ENCODE data around the gene MOGAT2.

The MOGAT2 gene

GRCh38 chr11:75775056-75775455 lies 57.4 kb downstream of the MOGAT2 start:
- H3K27me3 ChIP-seq (ENCODE audit: insufficient read depth, low read length, poor library complexity) = no peaks in the 10 kb centered on the region
- no CpG with 5 or more reads among the region's 3 CpGs for WGBS (ENCODE audit: extremely low coverage, insufficient coverage, low lambda C conversion rate)

GRCh38 chr11:75776546-75776945 lies 58.9 kb downstream of the MOGAT2 start:
- no peaks in the 10 kb centered on the region for H3K4me1 ChIP-seq (ENCODE audit: control insufficient read depth, low read depth, low read length)
- no peak overlapping the region for H3K4me3 ChIP-seq (ENCODE audit: low read length)
- H2AK5ac ChIP-seq (ENCODE audit: low read length) = peak overlapping the region; percentile 82
- no peaks in the 10 kb centered on the region for H3K79me2 ChIP-seq (ENCODE audit: control insufficient read depth, insufficient read depth, low read length)
- H4K5ac ChIP-seq (ENCODE audit: low read length) = no peak overlapping the region
- no peaks in the 10 kb centered on the region for H3K27me3 ChIP-seq (ENCODE audit: insufficient read depth, low read length, poor library complexity)
- H3K9ac ChIP-seq (ENCODE audit: low read length) = no peak overlapping the region
- no peak overlapping the region for H2BK15ac ChIP-seq (replicated peaks; ENCODE audit: low read depth)
- H3K27ac ChIP-seq (ENCODE audit: low read depth, low read length) = no peak overlapping the region
- H4K8ac ChIP-seq (ENCODE audit: low read depth, low read length) = no peak overlapping the region
- H3K56ac ChIP-seq (ENCODE audit: low read length) = no peak overlapping the region
- DNase-seq = no peak
- no CpG with 5 or more reads among the region's 4 CpGs for WGBS (ENCODE audit: extremely low coverage, insufficient coverage, low lambda C conversion rate)
- H2BK120ac ChIP-seq (ENCODE audit: low read depth, low read length) = no peak overlapping the region
- no peak overlapping the region for H3K4ac ChIP-seq (ENCODE audit: low read depth, low read length)
- H3K4me2 ChIP-seq (ENCODE audit: low read length) = no peak overlapping the region
- H3K79me1 ChIP-seq (ENCODE audit: low read length) = no peaks in the 10 kb centered on the region
- H3K18ac ChIP-seq (ENCODE audit: low read length) = no peak overlapping the region
- no peak overlapping the region for H3K23ac ChIP-seq (ENCODE audit: low read length)
- no peaks in the 10 kb centered on the region for H3K36me3 ChIP-seq (ENCODE audit: control insufficient read depth, insufficient read depth, low read length)
- no peak overlapping the region for H2BK5ac ChIP-seq (ENCODE audit: low read length)

More at GRCh38 chr11:75775056-75775455, 57.4 kb downstream of the MOGAT2 start:
- Histone ChIP-seq H3K4me3 (ENCODE audit: low read length) (no peak overlapping the region), H4K8ac (ENCODE audit: low read depth, low read length) (no peak overlapping the region), H3K79me1 (ENCODE audit: low read length) (no peaks in the 10 kb centered on the region), H2BK5ac (ENCODE audit: low read length) (no peak overlapping the region), H3K18ac (ENCODE audit: low read length) (no peak overlapping the region), H2BK15ac (replicated peaks; ENCODE audit: low read depth) (no peak overlapping the region), H3K4me2 (ENCODE audit: low read length) (no peak overlapping the region), H4K5ac (ENCODE audit: low read length) (no peak overlapping the region), H3K56ac (ENCODE audit: low read length) (no peak overlapping the region), H3K27ac (ENCODE audit: low read depth, low read length) (no peak overlapping the region), H3K4ac (ENCODE audit: low read depth, low read length) (no peak overlapping the region), H3K79me2 (ENCODE audit: control insufficient read depth, insufficient read depth, low read length) (no peaks in the 10 kb centered on the region), H3K23ac (ENCODE audit: low read length) (no peak overlapping the region), H2AK5ac (ENCODE audit: low read length) (no peak overlapping the region), H3K4me1 (ENCODE audit: control insufficient read depth, low read depth, low read length) (no peaks in the 10 kb centered on the region), H3K9ac (ENCODE audit: low read length) (no peak overlapping the region), H2BK120ac (ENCODE audit: low read depth, low read length) (no peak overlapping the region), H3K36me3 (ENCODE audit: control insufficient read depth, insufficient read depth, low read length) (no peaks in the 10 kb centered on the region)
- DNase-seq = no peak

DNA sequence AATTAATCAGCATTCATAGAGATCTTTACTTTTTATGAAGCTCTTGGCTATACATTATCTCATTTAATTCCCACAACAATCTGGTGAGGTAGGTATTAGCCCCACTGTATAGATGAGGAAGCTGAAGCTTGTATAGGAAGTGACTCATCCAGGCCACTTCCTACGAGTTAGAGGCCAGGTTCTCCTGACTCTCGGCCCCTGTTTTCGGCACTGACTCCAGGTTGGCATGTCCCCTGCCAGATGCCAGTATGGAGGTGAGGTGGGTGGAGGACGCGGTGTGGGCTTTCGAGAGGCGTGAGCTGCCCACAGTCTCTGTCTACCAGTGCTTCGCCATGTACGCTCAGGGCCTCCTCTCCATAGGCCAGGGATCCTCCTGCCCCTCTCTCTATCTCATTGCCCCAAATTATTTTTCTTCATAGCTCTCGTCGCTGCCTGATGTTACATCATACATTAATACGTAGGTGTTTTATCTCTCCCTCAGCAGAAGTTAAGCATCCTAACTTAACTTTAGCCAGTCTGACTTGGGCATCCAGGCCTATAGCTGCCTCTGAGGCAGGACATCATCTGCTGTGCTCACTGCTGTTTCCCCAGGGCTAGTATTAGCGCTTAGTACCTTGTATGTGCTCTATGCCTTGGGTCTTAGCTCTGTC lies 59.9 kb downstream of the MOGAT2 start:
- Histone ChIP-seq H4K5ac (ENCODE audit: low read length) (no peak overlapping the region), H3K23ac (ENCODE audit: low read length) (no peak overlapping the region), H3K27me3 (ENCODE audit: insufficient read depth, low read length, poor library complexity) (no peaks in the 10 kb centered on the region), H3K4me3 (ENCODE audit: low read length) (no peak overlapping the region), H3K4me2 (ENCODE audit: low read length) (no peak overlapping the region), H3K9ac (ENCODE audit: low read length) (no peak overlapping the region), H3K79me1 (ENCODE audit: low read length) (no peaks in the 10 kb centered on the region), H3K18ac (ENCODE audit: low read length) (no peak overlapping the region), H3K4ac (ENCODE audit: low read depth, low read length) (no peak overlapping the region), H3K36me3 (ENCODE audit: control insufficient read depth, insufficient read depth, low read length) (no peaks in the 10 kb centered on the region), H2BK15ac (replicated peaks; ENCODE audit: low read depth) (no peak overlapping the region), H2BK120ac (ENCODE audit: low read depth, low read length) (no peak overlapping the region), H2BK5ac (ENCODE audit: low read length) (no peak overlapping the region), H3K79me2 (ENCODE audit: control insufficient read depth, insufficient read depth, low read length) (no peaks in the 10 kb centered on the region), H3K4me1 (ENCODE audit: control insufficient read depth, low read depth, low read length) (no peaks in the 10 kb centered on the region), H3K27ac (ENCODE audit: low read depth, low read length) (no peak overlapping the region), H2AK5ac (ENCODE audit: low read length) (no peak overlapping the region), H4K8ac (ENCODE audit: low read depth, low read length) (no peak overlapping the region), H3K56ac (ENCODE audit: low read length) (no peak overlapping the region)
- no CpG with 5 or more reads among the region's 13 CpGs for WGBS (ENCODE audit: extremely low coverage, insufficient coverage, low lambda C conversion rate)
- DNase-seq = no peak

- Histone ChIP-seq H3K4me2 (ENCODE audit: low read length) (no peak overlapping the region), H3K18ac (ENCODE audit: low read length) (no peak overlapping the region), H3K56ac (ENCODE audit: low read length) (no peak overlapping the region), H3K23ac (ENCODE audit: low read length) (no peak overlapping the region), H3K27ac (ENCODE audit: low read depth, low read length) (no peak overlapping the region), H3K27me3 (ENCODE audit: insufficient read depth, low read length, poor library complexity) (no peaks in the 10 kb centered on the region), H3K36me3 (ENCODE audit: control insufficient read depth, insufficient read depth, low read length) (no peaks in the 10 kb centered on the region), H2BK5ac (ENCODE audit: low read length) (no peak overlapping the region), H4K8ac (ENCODE audit: low read depth, low read length) (no peak overlapping the region), H2AK5ac (ENCODE audit: low read length) (no peak overlapping the region), H4K5ac (ENCODE audit: low read length) (no peak overlapping the region), H3K79me2 (ENCODE audit: control insufficient read depth, insufficient read depth, low read length) (no peaks in the 10 kb centered on the region), H3K79me1 (ENCODE audit: low read length) (no peaks in the 10 kb centered on the region), H2BK15ac (replicated peaks; ENCODE audit: low read depth) (no peak overlapping the region), H3K9ac (ENCODE audit: low read length) (no peak overlapping the region), H3K4me1 (ENCODE audit: control insufficient read depth, low read depth, low read length) (no peaks in the 10 kb centered on the region), H3K4ac (ENCODE audit: low read depth, low read length) (no peak overlapping the region), H2BK120ac (ENCODE audit: low read depth, low read length) (no peak overlapping the region), H3K4me3 (ENCODE audit: low read length) (no peak overlapping the region)
- no peak for DNase-seq
- no CpG with 5 or more reads among the region's 5 CpGs for WGBS (ENCODE audit: extremely low coverage, insufficient coverage, low lambda C conversion rate)
Measured at GRCh38 chr11:75778962-75779361, 61.3 kb downstream of the MOGAT2 start.

DNA sequence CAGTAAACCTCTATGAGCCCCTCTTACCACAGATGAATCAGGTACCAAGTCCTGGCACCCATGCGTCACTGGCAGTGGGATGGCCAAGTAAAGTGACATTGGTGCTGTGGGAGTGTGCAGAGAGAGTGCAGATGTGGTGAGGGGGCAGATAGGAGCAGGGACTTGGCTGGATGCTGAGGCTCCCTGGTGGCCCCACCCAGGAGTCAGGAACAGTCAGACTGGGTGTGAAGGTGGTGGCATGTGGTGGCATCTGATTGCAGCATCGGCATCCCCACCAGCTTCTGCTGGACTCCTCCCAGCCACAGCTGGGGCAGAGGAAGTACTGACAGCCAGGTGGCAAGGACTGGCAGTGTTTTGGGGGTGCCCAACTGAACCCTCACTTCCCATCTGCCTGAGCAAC lies 62.3 kb downstream of the MOGAT2 start:
- no peaks in the 10 kb centered on the region for H3K4me1 ChIP-seq (ENCODE audit: control insufficient read depth, low read depth, low read length)
- H2BK5ac ChIP-seq (ENCODE audit: low read length) = no peak overlapping the region
- H3K36me3 ChIP-seq (ENCODE audit: control insufficient read depth, insufficient read depth, low read length) = no peaks in the 10 kb centered on the region
- no peak overlapping the region for H3K4me3 ChIP-seq (ENCODE audit: low read length)
- no peak for DNase-seq
- H2BK120ac ChIP-seq (ENCODE audit: low read depth, low read length) = no peak overlapping the region
- no peak overlapping the region for H3K9ac ChIP-seq (ENCODE audit: low read length)
- H3K27me3 ChIP-seq (ENCODE audit: insufficient read depth, low read length, poor library complexity) = no peaks in the 10 kb centered on the region
- H3K4ac ChIP-seq (ENCODE audit: low read depth, low read length) = no peak overlapping the region
- H3K23ac ChIP-seq (ENCODE audit: low read length) = no peak overlapping the region
- no CpG with 5 or more reads among the region's 2 CpGs for WGBS (ENCODE audit: extremely low coverage, insufficient coverage, low lambda C conversion rate)
- H3K4me2 ChIP-seq (ENCODE audit: low read length) = no peak overlapping the region
- no peak overlapping the region for H4K8ac ChIP-seq (ENCODE audit: low read depth, low read length)
- no peak overlapping the region for H2BK15ac ChIP-seq (replicated peaks; ENCODE audit: low read depth)
- H2AK5ac ChIP-seq (ENCODE audit: low read length) = no peak overlapping the region
- no peak overlapping the region for H3K27ac ChIP-seq (ENCODE audit: low read depth, low read length)
- H4K5ac ChIP-seq (ENCODE audit: low read length) = no peak overlapping the region
- H3K56ac ChIP-seq (ENCODE audit: low read length) = no peak overlapping the region
- H3K79me1 ChIP-seq (ENCODE audit: low read length) = no peaks in the 10 kb centered on the region
- no peak overlapping the region for H3K18ac ChIP-seq (ENCODE audit: low read length)
- no peaks in the 10 kb centered on the region for H3K79me2 ChIP-seq (ENCODE audit: control insufficient read depth, insufficient read depth, low read length)

- Histone ChIP-seq H3K9ac (ENCODE audit: low read length) (no peak overlapping the region), H3K56ac (ENCODE audit: low read length) (no peak overlapping the region), H2BK15ac (replicated peaks; ENCODE audit: low read depth) (no peak overlapping the region), H3K79me2 (ENCODE audit: control insufficient read depth, insufficient read depth, low read length) (no peaks in the 10 kb centered on the region), H3K4me1 (ENCODE audit: control insufficient read depth, low read depth, low read length) (no peaks in the 10 kb centered on the region), H3K4ac (ENCODE audit: low read depth, low read length) (no peak overlapping the region), H3K27me3 (ENCODE audit: insufficient read depth, low read length, poor library complexity) (no peaks in the 10 kb centered on the region), H3K79me1 (ENCODE audit: low read length) (no peaks in the 10 kb centered on the region), H2AK5ac (ENCODE audit: low read length) (no peak overlapping the region), H3K4me3 (ENCODE audit: low read length) (no peak overlapping the region), H2BK120ac (ENCODE audit: low read depth, low read length) (no peak overlapping the region), H3K4me2 (ENCODE audit: low read length) (no peak overlapping the region), H3K18ac (ENCODE audit: low read length) (no peak overlapping the region), H3K23ac (ENCODE audit: low read length) (no peak overlapping the region), H4K5ac (ENCODE audit: low read length) (no peak overlapping the region), H3K27ac (ENCODE audit: low read depth, low read length) (no peak overlapping the region), H4K8ac (ENCODE audit: low read depth, low read length) (no peak overlapping the region), H3K36me3 (ENCODE audit: control insufficient read depth, insufficient read depth, low read length) (no peaks in the 10 kb centered on the region), H2BK5ac (ENCODE audit: low read length) (no peak overlapping the region)
- no CpG with 5 or more reads among the region's 3 CpGs for WGBS (ENCODE audit: extremely low coverage, insufficient coverage, low lambda C conversion rate)
- peak; percentile 58 for DNase-seq
Measured at GRCh38 chr11:75780888-75781287, 63.2 kb downstream of the MOGAT2 start.

Data from mesendoderm (in vitro differentiated cells).